Stimulated activated CD8-positive, alpha-beta memory T cell treated with anti-CD3 and anti-CD28 coated beads, Interleukin-15, amount 100 ng/mL, for 1 hour (primary cell): ENCODE data around the gene COL27A1.

ENCODE experiments used
- DNase-seq: peaks from one replicate; pipeline ENCODE4 v3.0.0-alpha.2; 2020; ENCODE audit warnings: low read depth

COL27A1 gene

GRCh38 chr9:114168281-114169028 is 13.1 kb downstream of the COL27A1 start:
- DNase-seq, result no peak

DNA sequence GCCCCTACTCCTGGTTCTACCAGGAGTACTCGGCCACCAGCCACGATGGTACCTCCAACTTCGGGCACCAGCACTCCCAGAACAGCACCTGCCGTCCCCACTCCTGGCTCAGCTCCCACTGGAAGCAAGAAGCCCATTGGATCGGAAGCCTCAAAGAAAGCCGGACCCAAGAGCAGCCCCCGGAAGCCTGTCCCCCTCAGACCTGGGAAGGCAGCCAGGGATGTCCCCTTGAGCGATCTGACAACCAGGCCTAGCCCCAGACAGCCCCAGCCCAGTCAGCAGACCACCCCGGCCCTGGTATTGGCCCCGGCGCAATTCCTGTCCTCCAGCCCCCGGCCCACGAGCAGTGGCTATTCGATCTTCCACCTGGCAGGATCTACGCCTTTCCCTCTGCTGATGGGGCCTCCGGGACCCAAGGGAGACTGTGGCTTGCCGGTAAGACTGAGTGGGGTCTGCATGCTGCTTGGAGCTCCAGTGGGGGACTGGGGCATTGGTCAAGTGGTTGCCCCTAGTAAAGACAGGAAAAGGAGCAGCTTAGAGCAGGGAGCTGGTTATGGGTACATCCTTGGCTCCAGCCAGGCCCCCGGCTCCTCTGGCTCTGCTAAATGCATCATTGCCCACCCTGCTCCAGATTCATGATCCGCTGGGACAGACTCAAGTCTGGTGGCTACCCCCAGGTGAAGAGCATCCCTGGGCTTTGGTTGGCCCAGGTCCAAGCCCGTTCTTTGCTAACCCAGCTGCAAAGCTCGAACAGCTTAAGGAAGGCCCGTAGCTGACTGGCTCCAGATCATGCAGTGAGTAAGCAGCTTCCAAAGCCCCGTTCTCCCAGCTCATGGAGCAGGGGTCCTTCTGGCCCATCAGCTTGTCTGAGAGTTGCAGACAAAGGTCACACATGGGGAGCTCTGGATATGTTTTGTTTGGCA is 14.0 kb downstream of the COL27A1 start:
- DNase-seq, result no peak

DNA sequence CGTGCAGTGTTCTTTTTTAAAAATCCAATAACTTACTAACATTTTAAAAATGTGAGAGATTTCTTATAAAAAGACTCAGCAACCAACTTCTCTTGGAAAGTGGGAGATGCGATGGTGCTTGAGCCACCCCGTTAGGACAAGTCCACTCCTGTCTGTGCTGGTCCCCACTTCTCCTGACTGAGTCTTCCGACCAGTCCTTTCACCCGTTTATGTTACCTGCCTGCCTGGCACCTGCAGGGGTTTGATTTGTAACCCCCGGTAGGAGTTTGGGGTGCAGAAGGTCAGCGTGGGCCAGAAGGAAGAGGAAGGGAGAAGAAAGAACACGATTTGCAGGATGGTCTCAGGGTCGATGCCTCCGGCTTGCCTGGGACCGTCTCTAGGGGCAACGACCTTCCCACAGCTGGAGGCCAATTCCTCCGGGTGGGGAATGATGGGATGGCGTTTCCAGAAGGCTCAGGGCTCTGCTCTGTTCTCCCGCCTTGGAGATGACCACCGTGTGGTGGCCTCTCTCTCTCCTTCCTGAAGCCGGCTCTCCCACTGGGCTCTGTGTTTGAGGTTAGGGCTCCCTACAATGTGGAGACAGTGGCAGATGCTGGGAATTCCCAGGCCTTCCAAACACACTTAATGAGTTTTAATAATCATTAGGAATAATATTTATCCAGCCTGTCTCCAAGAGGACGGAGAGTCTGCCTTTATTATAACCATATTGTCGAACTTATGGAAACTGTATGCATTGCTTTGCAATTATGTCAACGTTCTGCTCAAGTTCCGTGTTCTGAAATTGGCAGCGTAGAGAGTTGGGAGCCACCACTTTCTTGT is 14.8 kb downstream of the COL27A1 start:
- no peak for DNase-seq

- DNase-seq, result no peak
Measured at GRCh38 chr9:114170771-114171461, 15.6 kb downstream of the COL27A1 start.

- DNase-seq, result no peak
Measured at GRCh38 chr9:114171500-114171899, 16.2 kb downstream of the COL27A1 start.

- no peak for DNase-seq
Measured at GRCh38 chr9:114172981-114173833, 17.9 kb downstream of the COL27A1 start.

DNA sequence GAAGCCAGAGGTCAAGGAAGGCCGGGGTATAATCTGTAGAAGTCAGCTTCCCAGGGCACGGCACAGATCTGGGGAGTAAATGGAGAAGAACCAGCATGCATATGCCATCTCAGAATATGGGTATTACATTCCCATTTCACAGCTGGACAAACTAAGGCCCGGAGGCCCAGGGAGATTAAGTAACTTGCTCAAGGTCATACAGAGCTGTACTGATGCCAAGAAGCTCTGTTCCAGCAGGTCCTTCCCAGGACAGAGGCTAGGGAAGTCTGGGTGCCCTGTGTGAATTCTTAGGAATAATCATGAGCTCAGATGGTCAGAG is 19.2 kb downstream of the COL27A1 start:
- DNase-seq, result no peak

- DNase-seq, result no peak
Measured at GRCh38 chr9:114174876-114175771, 19.8 kb downstream of the COL27A1 start.

- DNase-seq, result no peak
Measured at GRCh38 chr9:114176624-114177291, 21.4 kb downstream of the COL27A1 start.

DNA sequence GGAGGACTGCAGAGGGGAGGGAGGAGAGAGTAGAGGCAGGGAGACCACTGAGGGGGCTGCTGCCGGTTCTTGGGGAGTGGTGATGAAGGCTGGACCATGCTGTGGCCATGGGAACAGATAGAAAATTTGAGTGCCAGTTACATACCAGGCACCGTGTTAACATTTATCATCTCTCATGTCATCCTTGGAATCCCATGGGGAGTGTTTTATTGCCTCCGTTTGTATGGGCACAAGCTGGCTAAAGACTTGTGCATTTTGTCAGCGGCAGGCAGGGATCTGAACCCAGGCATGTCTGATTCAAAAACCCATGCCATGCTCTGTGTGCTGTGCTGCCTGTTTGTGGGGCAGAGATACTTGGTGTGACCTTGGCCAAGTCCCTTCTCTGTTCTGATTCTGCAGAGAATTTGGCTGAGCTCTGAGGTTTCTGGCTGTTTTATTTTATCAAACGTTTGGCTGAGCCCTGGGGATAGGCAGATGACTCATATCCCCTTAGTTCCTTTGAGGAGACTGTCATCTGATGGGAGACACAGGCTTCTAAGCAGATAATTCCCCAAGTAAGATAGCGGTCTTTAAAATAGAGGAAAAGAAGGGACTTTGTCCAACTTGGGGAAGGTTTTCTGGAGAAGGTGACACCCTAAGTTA is 22.2 kb downstream of the COL27A1 start:
- DNase-seq, result no peak

DNA sequence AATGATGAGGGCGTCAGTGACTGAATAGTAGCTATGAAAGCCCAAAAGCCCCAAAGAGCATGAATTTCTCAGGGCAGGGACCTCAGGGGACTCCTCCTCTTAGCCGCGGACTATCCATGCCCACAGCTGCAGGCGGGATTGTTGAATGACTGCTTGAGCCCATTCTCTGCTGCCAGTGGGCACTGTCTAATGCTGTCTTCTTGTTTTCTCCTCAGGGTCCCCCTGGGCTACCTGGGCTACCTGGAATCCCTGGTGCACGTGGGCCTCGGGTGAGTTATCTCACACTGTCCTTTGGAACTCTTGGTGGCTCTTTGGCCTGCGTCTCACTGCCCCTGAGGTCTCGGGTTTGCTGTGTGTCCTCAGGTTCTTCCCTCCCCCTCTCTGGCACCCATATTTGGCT is 22.7 kb downstream of the COL27A1 start:
- no peak for DNase-seq

DNA sequence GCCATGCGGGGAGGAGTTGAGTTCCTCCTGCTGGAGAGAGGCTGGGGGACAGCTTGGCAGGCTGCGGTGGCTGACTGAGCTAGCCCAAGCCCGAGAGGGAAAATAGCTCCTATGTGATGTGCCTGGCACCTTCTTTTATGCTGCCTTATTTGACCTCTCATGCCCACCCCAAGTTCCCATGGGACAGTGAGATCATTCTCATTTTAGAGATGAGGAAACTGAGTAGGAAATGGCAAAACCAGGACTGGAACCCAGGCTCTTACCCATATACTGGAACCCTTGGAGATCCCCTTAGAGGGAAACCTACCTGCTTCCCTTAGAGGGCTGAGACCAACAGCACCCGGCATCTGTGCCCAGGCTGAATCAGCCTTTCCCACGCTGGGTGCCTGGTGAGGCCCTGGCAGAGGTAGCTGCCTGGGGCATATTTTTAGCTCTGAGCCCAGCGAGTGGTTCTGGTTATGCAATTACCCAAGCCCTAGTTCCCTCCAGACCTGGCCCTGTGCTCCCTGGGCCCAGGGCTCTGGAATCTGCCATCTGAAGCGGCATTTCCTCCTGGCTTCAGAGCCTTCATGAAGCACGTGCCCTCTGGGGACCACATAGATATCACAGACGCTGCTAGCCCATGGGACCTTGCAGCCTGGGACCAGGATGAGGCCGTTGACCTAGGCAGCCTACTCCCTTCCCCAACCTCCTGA is 23.6 kb downstream of the COL27A1 start:
- DNase-seq, result no peak

DNA sequence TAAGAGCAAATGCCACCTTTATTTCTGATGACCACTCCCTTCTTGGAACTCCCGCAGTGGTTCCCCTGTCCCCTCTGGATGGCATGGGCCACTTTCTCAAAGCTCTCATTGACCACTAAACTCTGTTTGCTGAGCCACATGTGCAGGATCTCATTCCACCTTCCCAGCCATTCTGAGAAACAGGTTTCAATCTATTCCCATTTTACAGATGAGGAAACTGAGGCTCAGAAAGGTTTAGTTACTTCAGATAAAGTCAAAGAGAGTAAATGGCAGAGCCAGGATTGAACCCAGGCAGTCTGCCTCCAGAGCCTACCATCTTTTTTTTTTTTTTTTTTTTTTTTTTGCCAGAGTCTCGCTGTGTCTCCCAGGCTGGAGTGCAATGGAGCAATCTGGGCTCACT is 24.2 kb downstream of the COL27A1 start:
- no peak for DNase-seq

DNA sequence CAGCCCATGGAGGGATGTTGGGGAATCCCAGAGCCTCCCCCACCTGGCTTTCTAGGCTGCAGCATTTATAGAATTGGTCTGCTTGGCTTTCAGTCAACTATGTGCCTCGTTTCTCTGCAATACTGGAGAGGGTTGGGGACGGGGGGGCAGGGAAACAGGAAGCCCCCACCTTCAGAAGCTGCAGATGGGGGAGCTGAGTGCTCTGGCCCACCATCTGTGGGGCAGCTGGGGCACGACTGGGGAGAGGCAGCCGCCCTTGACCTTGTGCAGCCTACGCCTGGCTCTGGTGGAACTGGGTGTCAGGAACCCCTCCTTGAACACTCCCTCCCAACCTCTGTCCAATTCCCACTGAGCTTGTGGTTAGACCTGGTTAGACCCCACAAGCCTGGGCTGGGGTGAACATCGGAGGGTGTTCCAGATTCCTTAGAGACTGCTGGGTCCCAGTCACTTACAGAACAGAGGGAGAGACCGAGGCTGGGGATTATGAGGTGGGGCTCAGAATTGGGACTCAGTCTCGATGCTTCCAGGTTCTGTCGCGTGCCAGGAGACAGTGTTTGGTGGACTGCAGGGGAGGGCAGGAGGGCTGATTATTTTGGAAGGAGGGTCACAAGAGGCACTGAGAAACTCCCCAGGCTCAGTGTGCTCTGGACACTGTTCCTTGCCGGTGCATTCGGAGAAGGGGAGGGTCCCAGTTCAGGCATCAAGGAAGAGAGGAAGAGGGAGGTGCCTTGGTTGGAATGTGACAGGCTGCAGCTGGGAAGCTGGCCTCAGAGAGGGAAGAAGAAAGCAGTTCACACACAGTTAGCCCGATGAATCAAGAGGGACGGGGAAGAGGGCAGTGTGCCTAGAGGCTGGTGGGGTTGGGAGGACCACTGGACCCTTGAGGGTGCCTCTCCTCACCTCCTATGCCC is 25.6 kb downstream of the COL27A1 start:
- no peak for DNase-seq

GRCh38 chr9:114181607-114182409 is 26.5 kb downstream of the COL27A1 start:
- no peak for DNase-seq

- no peak for DNase-seq
Measured at GRCh38 chr9:114183006-114183405, 27.7 kb downstream of the COL27A1 start.
